Tibial nerve (tissue), 4 donors: ENCODE measurements around the gene ROR1. TPM values are rescaled to one million over a fixed set of nuclear protein-coding genes. Genes with fewer than 3 reads are reported as not detected.

Experiments used
- DNase-seq, 2 donors: peaks; one replicate each; pipeline ENCODE4 v3.0.0-alpha.2; 2019; ENCODE audit warnings: low spot score in 2 of 2
- H3K27ac ChIP-seq, 4 donors: fragments of 200-600 bp; sonication (generic) in 3 of 4; one replicate each; pipeline ENCODE4 v1.5.1; 2017 to 2019; ENCODE audit warnings: mild to moderate bottlenecking in 1 of 4
- H3K27me3 ChIP-seq, 2 donors: fragments of 200-600 bp; sonication (generic) in 1 of 2; one replicate each; pipeline versions ENCODE4 v1.5.1 to v1.6.0; 2017 to 2019
- H3K36me3 ChIP-seq, 3 donors: fragments of 200-600 bp; sonication (generic); one replicate each; pipeline ENCODE4 v1.5.1; 2018 to 2019
- H3K4me1 ChIP-seq, 4 donors: fragments of 200-600 bp; sonication (generic) in 3 of 4; one replicate each; pipeline ENCODE4 v1.5.1; 2017 to 2019
- H3K4me3 ChIP-seq, 4 donors: fragments of 200-600 bp; sonication (generic) in 3 of 4; one replicate each; pipeline ENCODE4 v1.5.1; 2017 to 2019; ENCODE audit warnings: mild to moderate bottlenecking in 1 of 4, moderate library complexity in 1 of 4
- H3K9me3 ChIP-seq, 4 donors: fragments of 200-600 bp; sonication (generic) in 3 of 4; one replicate each; pipeline ENCODE4 v1.5.1; 2017 to 2019
- EP300 ChIP-seq, 2 donors: sonication (generic); formaldehyde crosslinking; IDR thresholded peaks; one replicate each; pipeline ENCODE4 v1.6.1; 2017; ENCODE audit warnings: antibody characterized with exemption in 2 of 2, mild to moderate bottlenecking in 1 of 2
- POLR2A ChIP-seq, 2 donors: fragments of 450-650 bp; IDR thresholded peaks; one replicate each; pipeline ENCODE4 v1.6.1; 2017; ENCODE audit warnings: antibody characterized with exemption in 2 of 2, mild to moderate bottlenecking in 2 of 2, moderate library complexity in 2 of 2
- WGBS, 2 donors: methylation state at CpG; one replicate each; pipeline ENCODE4 v1.1.5; 2018; 5-methylcytosine and 5-hydroxymethylcytosine counted together
- total RNA-seq, 4 donors: library from RNA; depleted of rRNA; stranded (reverse); fragments of >200 nt; gene quantifications; one replicate each; pipeline ENCODE4 v1.1.0, GENCODE V29; 2016
- TF ChIP-seq, protein P1 (sequence below), 5 experiments: fragments of 200-600 bp in 3 of 5; fragments of 450-650 bp in 2 of 5; sonication (generic) in 3 of 5; IDR thresholded peaks; one replicate each; pipeline ENCODE4 v1.5.1; 2016 to 2019; ENCODE audit warnings: antibody characterized with exemption in 5 of 5, mild to moderate bottlenecking in 3 of 5, moderate library complexity in 2 of 5

ROR1 gene
- total RNA-seq, 4 donors from 2014 or later = 10.5 to 47.7 (median 43.7) TPM

- 88 to 94% methylated on average over 1 of the region's 1 CpG for WGBS, 2 donors
- TF ChIP-seq, protein P1, sequence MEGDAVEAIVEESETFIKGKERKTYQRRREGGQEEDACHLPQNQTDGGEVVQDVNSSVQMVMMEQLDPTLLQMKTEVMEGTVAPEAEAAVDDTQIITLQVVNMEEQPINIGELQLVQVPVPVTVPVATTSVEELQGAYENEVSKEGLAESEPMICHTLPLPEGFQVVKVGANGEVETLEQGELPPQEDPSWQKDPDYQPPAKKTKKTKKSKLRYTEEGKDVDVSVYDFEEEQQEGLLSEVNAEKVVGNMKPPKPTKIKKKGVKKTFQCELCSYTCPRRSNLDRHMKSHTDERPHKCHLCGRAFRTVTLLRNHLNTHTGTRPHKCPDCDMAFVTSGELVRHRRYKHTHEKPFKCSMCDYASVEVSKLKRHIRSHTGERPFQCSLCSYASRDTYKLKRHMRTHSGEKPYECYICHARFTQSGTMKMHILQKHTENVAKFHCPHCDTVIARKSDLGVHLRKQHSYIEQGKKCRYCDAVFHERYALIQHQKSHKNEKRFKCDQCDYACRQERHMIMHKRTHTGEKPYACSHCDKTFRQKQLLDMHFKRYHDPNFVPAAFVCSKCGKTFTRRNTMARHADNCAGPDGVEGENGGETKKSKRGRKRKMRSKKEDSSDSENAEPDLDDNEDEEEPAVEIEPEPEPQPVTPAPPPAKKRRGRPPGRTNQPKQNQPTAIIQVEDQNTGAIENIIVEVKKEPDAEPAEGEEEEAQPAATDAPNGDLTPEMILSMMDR (IDR thresholded peaks at IDR 0.05) = no peak
- TF ChIP-seq POLR2A (IDR thresholded peaks at IDR 0.05) (no peak), EP300 (IDR thresholded peaks at IDR 0.05) (no peak)
- H3K9me3 ChIP-seq = no peaks in the 10 kb centered on the region
- H3K4me3 ChIP-seq = no peak overlapping the region
- no peaks in the 10 kb centered on the region for H3K36me3 ChIP-seq
- DNase-seq = no peak
- H3K4me1 ChIP-seq = peaks cover 0 to 20% (median 4%) of the 10 kb centered on the region in 4 donors
- no peak overlapping the region for H3K27ac ChIP-seq
- no peaks in the 10 kb centered on the region for H3K27me3 ChIP-seq
These were observed 273.8 kb downstream of the ROR1 start for GRCh38 chr1:64047549-64047996.

DNA sequence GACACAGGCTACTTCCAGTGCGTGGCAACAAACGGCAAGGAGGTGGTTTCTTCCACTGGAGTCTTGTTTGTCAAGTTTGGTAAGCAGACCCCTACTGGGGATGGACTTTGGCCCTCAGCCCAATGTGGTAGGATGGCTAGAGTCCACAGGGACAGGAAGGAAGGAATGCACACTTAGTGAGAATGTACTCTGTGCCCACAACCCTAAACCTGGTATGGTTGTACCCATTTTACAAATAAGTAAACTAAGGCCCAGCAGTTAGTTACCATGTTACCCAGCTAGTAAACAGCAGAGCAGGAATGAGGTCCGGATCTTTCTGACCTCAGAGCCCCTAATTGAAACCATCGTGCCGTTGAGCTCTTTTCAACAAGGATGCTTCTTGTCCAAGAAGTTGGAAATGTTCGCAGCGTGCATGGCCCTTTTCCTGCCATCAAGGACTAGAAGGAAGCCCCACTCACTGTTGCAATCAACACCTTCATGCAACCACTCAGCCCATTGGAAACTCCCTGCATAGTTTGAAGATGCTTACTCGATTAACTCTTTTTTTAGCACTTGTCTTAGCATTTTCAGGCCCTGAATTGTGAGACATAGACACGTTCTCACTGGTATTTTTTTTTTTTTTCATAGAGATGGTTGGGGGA lies 276.2 kb downstream of the ROR1 start:
- no peaks in the 10 kb centered on the region for H3K9me3 ChIP-seq
- H3K4me1 ChIP-seq = peaks cover 0 to 3% (median 0%) of the 10 kb centered on the region in 4 donors
- H3K36me3 ChIP-seq = no peaks in the 10 kb centered on the region
- H3K27me3 ChIP-seq = no peaks in the 10 kb centered on the region
- WGBS, 2 donors = 79 to 84% methylated on average over 9 of the region's 9 CpGs
- H3K27ac ChIP-seq = peak overlapping the region in 1 of 4 donors; percentile 46
- H3K4me3 ChIP-seq = no peak overlapping the region
- TF ChIP-seq, protein P1 (IDR thresholded peaks at IDR 0.05) = no peak
- TF ChIP-seq POLR2A (IDR thresholded peaks at IDR 0.05) (no peak), EP300 (IDR thresholded peaks at IDR 0.05) (no peak)
- DNase-seq = no peak

GRCh38 chr1:64050601-64051000 lies 276.8 kb downstream of the ROR1 start:
- WGBS, 2 donors = 58 to 69% methylated on average over 2 of the region's 2 CpGs
- H3K27ac ChIP-seq = peak overlapping the region in 2 of 4 donors; percentile 37 to 46
- peaks cover 0 to 3% (median 0%) of the 10 kb centered on the region in 4 donors for H3K4me1 ChIP-seq
- H3K4me3 ChIP-seq = no peak overlapping the region
- no peaks in the 10 kb centered on the region for H3K36me3 ChIP-seq
- H3K9me3 ChIP-seq = no peaks in the 10 kb centered on the region
- no peak for TF ChIP-seq POLR2A (IDR thresholded peaks at IDR 0.05)
- TF ChIP-seq, protein P1 (IDR thresholded peaks at IDR 0.05) = no peak
- TF ChIP-seq EP300 (IDR thresholded peaks at IDR 0.05) = no peak
- H3K27me3 ChIP-seq = no peaks in the 10 kb centered on the region
- DNase-seq = no peak

GRCh38 chr1:64051796-64052195 lies 278.0 kb downstream of the ROR1 start:
- DNase-seq = no peak
- Histone ChIP-seq H3K27ac (peak overlapping the region in 1 of 4 donors; percentile 46), H3K9me3 (peaks cover 0 to 2% (median 0%) of the 10 kb centered on the region in 4 donors), H3K4me1 (peaks cover 0 to 3% (median 0%) of the 10 kb centered on the region in 4 donors), H3K4me3 (no peak overlapping the region), H3K36me3 (no peaks in the 10 kb centered on the region), H3K27me3 (no peaks in the 10 kb centered on the region)
- TF ChIP-seq POLR2A (IDR thresholded peaks at IDR 0.05) (no peak), EP300 (IDR thresholded peaks at IDR 0.05) (no peak)
- TF ChIP-seq, protein P1 (IDR thresholded peaks at IDR 0.05) = no peak

GRCh38 chr1:64052777-64053176 lies 279.0 kb downstream of the ROR1 start:
- peaks cover 0 to 12% (median 0%) of the 10 kb centered on the region in 4 donors for H3K9me3 ChIP-seq
- H3K4me3 ChIP-seq = no peak overlapping the region
- H3K27me3 ChIP-seq = no peaks in the 10 kb centered on the region
- TF ChIP-seq POLR2A (IDR thresholded peaks at IDR 0.05) (no peak), EP300 (IDR thresholded peaks at IDR 0.05) (no peak)
- TF ChIP-seq, protein P1 (IDR thresholded peaks at IDR 0.05) = no peak
- WGBS, 2 donors = 86 to 96% methylated on average over 1 of the region's 1 CpG
- DNase-seq = no peak
- H3K36me3 ChIP-seq = no peaks in the 10 kb centered on the region
- no peak overlapping the region for H3K27ac ChIP-seq
- H3K4me1 ChIP-seq = peaks cover 0 to 3% (median 0%) of the 10 kb centered on the region in 4 donors
